Neuronal stem cell (in vitro differentiated cells): ENCODE measurements around the gene FUT6.
A peak's percentile ranks its signal among the peaks of the same experiment; 100 is the strongest.
"Not testable (repeated sequence)": the region's sequence is repeated elsewhere in the genome, so short reads cannot be mapped to it uniquely, and the experiment has no call there.

Source experiments
- DNase-seq: peaks from one replicate; pipeline ENCODE4 v3.0.0-alpha.2; 2013; ENCODE audit warnings: low spot score
- H2AFZ ChIP-seq: one replicate; pipeline ENCODE4 v1.6.1; 2013; ENCODE audit warnings: mild to moderate bottlenecking, low read length, inconsistent platforms
- H2AK5ac ChIP-seq: 2 replicates; pipeline ENCODE4 v1.6.1; 2013; ENCODE audit warnings: low read depth, mild to moderate bottlenecking, inconsistent platforms, low read length, moderate library complexity, mixed read lengths
- H2BK120ac ChIP-seq: 2 replicates; pipeline ENCODE4 v1.6.1; 2013; ENCODE audit warnings: low read depth, mild to moderate bottlenecking, inconsistent platforms, low read length, moderate library complexity, mixed read lengths
- H2BK12ac ChIP-seq: one replicate; pipeline ENCODE4 v1.6.1; 2013; ENCODE audit warnings: low read length, inconsistent platforms
- H2BK15ac ChIP-seq: 2 replicates; pipeline ENCODE4 v1.6.1; 2013; ENCODE audit warnings: mild to moderate bottlenecking, low read length, inconsistent platforms, mixed read lengths
- H2BK5ac ChIP-seq: one replicate; pipeline ENCODE4 v1.6.1; 2013; ENCODE audit warnings: inconsistent platforms, mild to moderate bottlenecking, low read length, moderate library complexity
- H3K14ac ChIP-seq: one replicate; pipeline ENCODE4 v1.6.1; 2013; ENCODE audit warnings: low read length, inconsistent platforms
- H3K18ac ChIP-seq: 2 replicates; pipeline ENCODE4 v1.6.1; 2013; ENCODE audit warnings: low read length, inconsistent platforms
- H3K23ac ChIP-seq: 2 replicates; pipeline ENCODE4 v1.6.1; 2013; ENCODE audit warnings: low read depth, mild to moderate bottlenecking, mixed read lengths, low read length, inconsistent platforms; ENCODE audit not compliant: poor library complexity
- H3K27ac ChIP-seq: replicated peaks from 3 replicates; pipeline ENCODE4 v1.5.1; 2013; ENCODE audit warnings: low read length, inconsistent platforms
- H3K27me3 ChIP-seq, 3 experiments: 2 replicates each; pipeline ENCODE4 v1.6.1; 2013; ENCODE audit warnings: low read length in 3 of 3, mild to moderate bottlenecking in 2 of 3, inconsistent platforms in 1 of 3, low read depth in 1 of 3, mixed read lengths in 1 of 3, moderate library complexity in 1 of 3; ENCODE audit not compliant: control insufficient read depth in 3 of 3, insufficient read depth in 3 of 3
- H3K36me3 ChIP-seq, 2 donors: replicated peaks in 1 of 2; 2 replicates each; pipeline ENCODE4 v1.6.1; 2013; ENCODE audit warnings: low read length in 2 of 2; ENCODE audit not compliant: control insufficient read depth in 2 of 2, insufficient read depth in 2 of 2
- H3K4ac ChIP-seq: 2 replicates; pipeline ENCODE4 v1.6.1; 2013; ENCODE audit warnings: inconsistent platforms, mild to moderate bottlenecking, low read length, moderate library complexity
- H3K4me1 ChIP-seq, 2 donors: 1 replicate in 1 of 2; 2 replicates in 1 of 2; pipeline ENCODE4 v1.6.1; 2013; ENCODE audit warnings: low read length in 2 of 2, low read depth in 1 of 2; ENCODE audit not compliant: control insufficient read depth in 2 of 2, insufficient read depth in 1 of 2
- H3K4me2 ChIP-seq: one replicate; pipeline ENCODE4 v1.6.1; 2013; ENCODE audit warnings: mild to moderate bottlenecking, low read length, inconsistent platforms; ENCODE audit not compliant: insufficient read depth, poor library complexity, severe bottlenecking
- H3K4me3 ChIP-seq, 2 donors: 2 replicates each; pipeline ENCODE4 v1.5.1; 2013; ENCODE audit warnings: low read length in 2 of 2, mild to moderate bottlenecking in 2 of 2, inconsistent platforms in 1 of 2, moderate library complexity in 1 of 2
- H3K79me1 ChIP-seq: one replicate; pipeline ENCODE4 v1.6.1; 2013; ENCODE audit warnings: low read depth, mild to moderate bottlenecking, inconsistent platforms, low read length, moderate library complexity
- H3K9ac ChIP-seq: one replicate; pipeline ENCODE4 v1.6.1; 2013; ENCODE audit warnings: mild to moderate bottlenecking, low read depth, low read length, inconsistent platforms; ENCODE audit not compliant: poor library complexity
- H3K9me3 ChIP-seq, 2 donors: replicated peaks in 1 of 2; 2 replicates each; pipeline versions ENCODE3 to v1.6.1; 2013; ENCODE audit warnings: low read length in 2 of 2, mild to moderate bottlenecking in 2 of 2, inconsistent platforms in 1 of 2, low read depth in 1 of 2, mixed read lengths in 1 of 2, moderate library complexity in 1 of 2; ENCODE audit not compliant: control insufficient read depth in 2 of 2, insufficient read depth in 1 of 2
- H4K8ac ChIP-seq: one replicate; pipeline ENCODE4 v1.6.1; 2013; ENCODE audit warnings: low read depth, mild to moderate bottlenecking, inconsistent platforms, low read length, moderate library complexity
- H4K91ac ChIP-seq: one replicate; pipeline ENCODE4 v1.6.1; 2013; ENCODE audit warnings: low read length, low read depth, mild to moderate bottlenecking, inconsistent platforms; ENCODE audit not compliant: poor library complexity
- WGBS, 2 donors: extraction: QIAGEN DNeasy Blood & Tissue Kit; methylation state at CpG; one replicate each; pipeline ENCODE4 v1.1.7; 2013; ENCODE audit warnings: missing lambda C conversion rate in 2 of 2, mixed read lengths in 1 of 2; ENCODE audit not compliant: insufficient read length in 2 of 2, insufficient replicate concordance in 1 of 2; ENCODE audit errors: extremely low coverage in 2 of 2; 5-methylcytosine and 5-hydroxymethylcytosine counted together

Gene FUT6

DNA sequence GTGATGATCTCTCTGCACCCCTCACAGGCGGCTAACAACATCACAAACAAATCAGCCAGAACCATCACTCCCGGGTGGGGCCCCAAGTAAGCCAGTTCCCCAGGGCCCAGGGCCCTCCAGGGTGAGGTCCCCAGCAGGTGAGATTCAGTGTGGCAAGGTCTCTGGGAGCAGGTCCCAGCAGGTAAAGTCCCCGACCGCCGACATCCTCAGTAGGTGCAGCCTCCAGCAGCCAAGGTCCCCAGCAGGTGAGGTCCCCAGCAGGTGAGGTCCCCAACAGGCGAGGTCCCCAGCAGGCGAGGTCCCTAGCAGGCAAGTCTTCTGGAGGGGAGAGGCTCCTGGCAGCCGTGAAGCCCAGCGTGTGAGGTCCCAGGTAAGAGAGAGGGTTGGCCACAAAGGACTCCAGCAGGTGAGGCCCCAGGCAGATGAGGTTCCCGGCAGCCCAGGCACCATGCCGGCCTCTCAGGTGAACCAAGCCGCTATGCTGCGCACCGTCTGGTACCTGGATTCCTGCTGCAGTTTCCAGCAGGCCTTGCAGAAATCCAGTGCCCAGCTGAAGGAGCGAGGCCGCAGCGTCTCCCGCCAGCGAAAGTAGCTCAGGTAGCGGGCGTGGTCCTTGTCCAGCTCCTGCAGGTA, 3.9 kb upstream of the FUT6 start:
- no peak overlapping the region for H3K4me2 ChIP-seq
- H3K9me3 ChIP-seq, result no peaks in the 10 kb centered on the region
- H3K9ac ChIP-seq, result peak overlapping the region; percentile 12
- no peak overlapping the region for H3K14ac ChIP-seq
- H3K27ac ChIP-seq, result no peak overlapping the region
- no peak overlapping the region for H2BK12ac ChIP-seq
- H2AFZ ChIP-seq, result no peak overlapping the region
- no peak for DNase-seq
- no peak overlapping the region for H3K18ac ChIP-seq
- H3K23ac ChIP-seq, result no peak overlapping the region
- no peaks in the 10 kb centered on the region for H3K79me1 ChIP-seq
- H3K36me3 ChIP-seq, result no peaks in the 10 kb centered on the region
- no peak overlapping the region for H3K4ac ChIP-seq
- no peak overlapping the region for H2BK120ac ChIP-seq
- peak overlapping the region; percentile 21 for H2AK5ac ChIP-seq
- peaks cover 0 to under 1% (median 0%) of the 10 kb centered on the region in 3 experiments for H3K27me3 ChIP-seq
- no peak overlapping the region for H4K8ac ChIP-seq
- no CpG with 5 or more reads among the region's 21 CpGs for WGBS, 2 donors
- no peak overlapping the region for H4K91ac ChIP-seq
- no peak overlapping the region for H2BK15ac ChIP-seq
- H3K4me3 ChIP-seq, result no peak overlapping the region
- no peak overlapping the region for H2BK5ac ChIP-seq
- H3K4me1 ChIP-seq, result no peaks in the 10 kb centered on the region

GRCh38 chr19:5841735-5842111, 2.2 kb upstream of the FUT6 start:
- H4K8ac ChIP-seq, H3K4me3 ChIP-seq, H2BK120ac ChIP-seq, H3K23ac ChIP-seq, H2AK5ac ChIP-seq, H3K14ac ChIP-seq, H2BK15ac ChIP-seq, H3K9me3 ChIP-seq, H3K4me1 ChIP-seq, H3K9ac ChIP-seq, H3K27ac ChIP-seq, H2BK12ac ChIP-seq, H3K79me1 ChIP-seq, H3K18ac ChIP-seq, H3K36me3 ChIP-seq, DNase-seq, H3K4ac ChIP-seq, H2BK5ac ChIP-seq, H3K4me2 ChIP-seq, H3K27me3 ChIP-seq, H4K91ac ChIP-seq, H2AFZ ChIP-seq: not testable (repeated sequence)
- no CpG with 5 or more reads among the region's 6 CpGs for WGBS, 2 donors

DNA sequence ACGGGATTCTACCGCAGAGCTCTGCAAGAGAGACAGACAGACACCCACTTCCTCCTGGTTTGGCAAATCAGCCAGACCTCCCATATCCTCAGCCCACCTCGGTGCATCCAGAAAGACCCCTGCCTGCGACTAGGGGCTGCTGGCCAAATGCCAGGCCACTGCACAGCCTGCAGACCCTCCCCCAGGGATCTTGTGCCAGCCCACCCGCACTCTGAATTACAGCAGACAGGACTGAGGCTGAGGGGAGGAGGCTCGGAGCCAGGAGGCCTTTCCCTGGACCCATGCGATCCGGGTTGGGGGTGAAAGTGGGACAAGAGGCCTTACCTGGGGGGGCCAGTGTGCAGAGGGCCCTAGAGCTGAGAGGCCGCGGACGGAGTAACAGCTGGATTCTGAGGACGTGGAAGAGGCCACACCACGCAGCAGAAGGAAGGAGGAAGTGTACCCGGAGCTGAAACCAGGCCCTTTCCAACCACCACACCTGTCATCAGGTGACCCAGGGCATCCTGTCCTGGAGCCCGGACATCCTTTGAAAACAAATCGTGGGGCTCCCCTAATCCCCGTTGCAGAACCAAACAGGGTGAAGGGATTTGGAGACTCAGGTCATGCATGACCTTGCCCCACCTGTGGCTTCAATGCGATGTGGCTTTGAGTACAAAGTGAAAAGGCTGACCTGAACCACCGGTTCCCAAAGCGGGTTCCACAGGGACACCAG, 993 bp downstream of the FUT6 start:
- no peak overlapping the region for H2BK120ac ChIP-seq
- H2AFZ ChIP-seq, result no peak overlapping the region
- no peak overlapping the region for H3K14ac ChIP-seq
- H3K27ac ChIP-seq, result no peak overlapping the region
- H4K91ac ChIP-seq, result no peak overlapping the region
- no CpG with 5 or more reads among the region's 20 CpGs for WGBS, 2 donors
- H3K9ac ChIP-seq, result no peak overlapping the region
- no peaks in the 10 kb centered on the region for H3K79me1 ChIP-seq
- no peak overlapping the region for H2BK5ac ChIP-seq
- no peak overlapping the region for H2BK12ac ChIP-seq
- H3K4me3 ChIP-seq, result no peak overlapping the region
- H2AK5ac ChIP-seq, result no peak overlapping the region
- no peak overlapping the region for H3K4me2 ChIP-seq
- peak overlapping the region; percentile 75 for H3K23ac ChIP-seq
- DNase-seq, result no peak
- no peaks in the 10 kb centered on the region for H3K27me3 ChIP-seq
- no peaks in the 10 kb centered on the region for H3K9me3 ChIP-seq
- H3K18ac ChIP-seq, result peak overlapping the region; percentile 44
- H2BK15ac ChIP-seq, result no peak overlapping the region
- H4K8ac ChIP-seq, result no peak overlapping the region
- H3K4me1 ChIP-seq, result no peaks in the 10 kb centered on the region
- no peaks in the 10 kb centered on the region for H3K36me3 ChIP-seq
- no peak overlapping the region for H3K4ac ChIP-seq

- H3K9me3 ChIP-seq, result no peaks in the 10 kb centered on the region
- H2BK5ac ChIP-seq, result no peak overlapping the region
- H3K27ac ChIP-seq, result no peak overlapping the region
- H2BK15ac ChIP-seq, result no peak overlapping the region
- H2BK12ac ChIP-seq, result no peak overlapping the region
- peak overlapping the region; percentile 75 for H3K23ac ChIP-seq
- no peaks in the 10 kb centered on the region for H3K36me3 ChIP-seq
- H3K4ac ChIP-seq, result no peak overlapping the region
- H3K4me1 ChIP-seq, result no peaks in the 10 kb centered on the region
- no CpG with 5 or more reads among the region's 15 CpGs for WGBS, 2 donors
- H2AK5ac ChIP-seq, result no peak overlapping the region
- H3K27me3 ChIP-seq, result no peaks in the 10 kb centered on the region
- no peak overlapping the region for H3K4me3 ChIP-seq
- no peak overlapping the region for H4K8ac ChIP-seq
- no peaks in the 10 kb centered on the region for H3K79me1 ChIP-seq
- H2BK120ac ChIP-seq, result no peak overlapping the region
- no peak overlapping the region for H3K4me2 ChIP-seq
- no peak for DNase-seq
- H3K14ac ChIP-seq, result no peak overlapping the region
- H3K18ac ChIP-seq, result no peak overlapping the region
- no peak overlapping the region for H3K9ac ChIP-seq
- H2AFZ ChIP-seq, result no peak overlapping the region
- no peak overlapping the region for H4K91ac ChIP-seq
Measured at GRCh38 chr19:5837761-5838352, 1.6 kb downstream of the FUT6 start.
